ENCODE results near the gene PEX10.

The PEX10 gene

DNA sequence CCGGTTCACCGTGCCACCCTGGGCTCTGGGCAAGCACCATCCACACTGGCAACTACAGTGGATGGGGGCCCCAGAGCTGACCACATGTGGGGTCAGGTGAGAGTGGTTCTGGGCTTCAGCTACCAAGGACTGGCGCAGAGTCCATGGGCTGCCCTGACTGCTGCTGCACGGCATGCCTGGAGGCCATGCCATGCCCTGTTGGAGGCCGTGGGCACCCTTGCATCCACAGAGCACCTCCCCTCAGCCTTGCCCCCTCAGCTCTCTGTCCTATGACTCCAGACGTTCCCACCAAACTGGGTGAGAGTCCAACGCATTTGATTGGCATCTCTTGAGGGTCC, 36.5 kb downstream of the PEX10 start:
- H3K4me3 ChIP-seq (ENCODE audit: low read depth in 1 of 2, low read length in 1 of 2): no peak overlapping the region
- H3K9me3 ChIP-seq: no peaks in the 10 kb centered on the region
- no peaks in the 10 kb centered on the region for H3K27me3 ChIP-seq
- no peaks in the 10 kb centered on the region for H3K4me1 ChIP-seq (ENCODE audit: control insufficient read depth in 1 of 2, insufficient read depth in 1 of 2, low read depth in 1 of 2, low read length in 1 of 2)
- no peak overlapping the region for H3K27ac ChIP-seq
- H3K36me3 ChIP-seq: no peaks in the 10 kb centered on the region
- TF ChIP-seq CTCF (IDR thresholded peaks at IDR 0.05): no peak

DNA sequence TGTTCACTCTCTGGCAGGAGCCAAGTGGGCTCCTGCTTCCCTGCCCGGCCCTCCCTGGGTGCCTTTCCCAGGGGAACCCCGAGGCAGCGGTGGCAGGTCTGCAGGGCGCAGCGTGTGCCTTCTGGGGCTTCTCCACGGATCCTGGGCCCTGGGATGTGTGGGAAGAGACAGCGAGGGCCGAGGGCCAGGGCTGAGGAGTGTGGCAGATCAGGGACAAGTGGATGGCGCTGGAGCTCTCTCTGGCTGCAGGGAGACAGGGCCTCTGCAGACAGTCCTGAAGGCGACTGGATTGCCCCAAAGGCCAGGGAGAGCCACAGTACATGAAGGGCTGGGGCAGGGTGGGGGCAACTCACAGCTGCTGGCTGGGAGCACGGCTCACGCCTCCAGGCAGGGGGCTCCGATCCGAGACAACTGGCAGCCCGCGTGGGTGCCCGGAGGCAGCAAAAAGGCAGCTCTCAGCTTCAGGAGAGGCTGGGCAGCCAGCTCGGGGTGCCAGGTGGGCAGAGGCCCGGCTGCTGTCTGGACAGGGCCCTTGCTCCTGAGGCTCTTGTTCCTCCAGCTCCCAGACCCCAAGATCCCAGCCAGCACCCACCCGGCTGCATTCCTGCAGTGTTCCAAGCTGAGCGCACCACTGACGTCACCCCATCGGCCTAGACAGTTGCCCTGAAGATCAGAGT, 37.0 kb downstream of the PEX10 start:
- no peaks in the 10 kb centered on the region for H3K27me3 ChIP-seq
- no peak overlapping the region for H3K4me3 ChIP-seq (ENCODE audit: low read depth in 1 of 2, low read length in 1 of 2)
- H3K9me3 ChIP-seq: no peaks in the 10 kb centered on the region
- no peaks in the 10 kb centered on the region for H3K4me1 ChIP-seq (ENCODE audit: control insufficient read depth in 1 of 2, insufficient read depth in 1 of 2, low read depth in 1 of 2, low read length in 1 of 2)
- no peak for TF ChIP-seq CTCF (IDR thresholded peaks at IDR 0.05)
- H3K27ac ChIP-seq: no peak overlapping the region
- no peaks in the 10 kb centered on the region for H3K36me3 ChIP-seq

- Histone ChIP-seq H3K27ac (no peak overlapping the region), H3K4me1 (ENCODE audit: control insufficient read depth in 1 of 2, insufficient read depth in 1 of 2, low read depth in 1 of 2, low read length in 1 of 2) (no peaks in the 10 kb centered on the region), H3K9me3 (no peaks in the 10 kb centered on the region), H3K36me3 (no peaks in the 10 kb centered on the region), H3K27me3 (no peaks in the 10 kb centered on the region), H3K4me3 (ENCODE audit: low read depth in 1 of 2, low read length in 1 of 2) (no peak overlapping the region)
- TF ChIP-seq CTCF (IDR thresholded peaks at IDR 0.05): no peak
These were observed 37.9 kb downstream of the PEX10 start for GRCh38 chr1:2374252-2375155.

DNA sequence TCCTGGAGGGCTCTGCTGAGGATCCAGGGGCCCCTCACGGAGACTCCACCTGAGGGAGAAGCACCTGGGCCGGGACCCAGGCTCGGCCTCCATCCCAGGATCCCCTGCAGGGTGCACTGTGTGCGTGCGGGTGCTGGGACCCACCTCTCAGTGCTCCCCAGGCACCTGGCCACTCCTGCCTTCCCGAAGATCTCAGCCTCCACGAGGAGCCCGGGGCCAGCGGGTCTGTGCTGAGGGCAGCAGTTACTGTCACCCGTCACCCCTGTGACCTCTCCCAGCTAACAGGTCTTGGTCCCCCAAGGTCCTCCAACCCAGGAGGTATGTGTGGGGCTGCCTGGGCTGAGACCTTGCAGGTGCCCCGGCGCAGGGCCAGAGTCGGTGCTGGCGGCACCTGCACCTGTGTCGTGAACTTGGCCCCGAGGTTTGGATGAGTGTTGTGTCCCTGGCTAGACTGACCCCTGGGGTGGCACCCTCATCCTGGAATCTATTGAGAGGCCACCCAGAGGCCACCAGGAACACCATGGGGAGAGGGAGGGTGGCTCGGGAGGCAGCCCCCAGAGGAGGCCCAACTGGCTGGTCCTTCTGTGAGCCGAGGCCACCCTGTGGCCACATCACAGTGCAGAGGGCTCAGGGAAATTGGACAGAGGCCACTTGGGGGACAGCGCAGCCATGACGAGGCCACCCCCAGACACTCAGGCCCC, 38.7 kb downstream of the PEX10 start:
- H3K36me3 ChIP-seq: no peaks in the 10 kb centered on the region
- no peak for TF ChIP-seq CTCF (IDR thresholded peaks at IDR 0.05)
- no peaks in the 10 kb centered on the region for H3K4me1 ChIP-seq (ENCODE audit: control insufficient read depth in 1 of 2, insufficient read depth in 1 of 2, low read depth in 1 of 2, low read length in 1 of 2)
- no peaks in the 10 kb centered on the region for H3K27me3 ChIP-seq
- H3K9me3 ChIP-seq: no peaks in the 10 kb centered on the region
- H3K4me3 ChIP-seq (ENCODE audit: low read depth in 1 of 2, low read length in 1 of 2): no peak overlapping the region
- H3K27ac ChIP-seq: no peak overlapping the region

DNA sequence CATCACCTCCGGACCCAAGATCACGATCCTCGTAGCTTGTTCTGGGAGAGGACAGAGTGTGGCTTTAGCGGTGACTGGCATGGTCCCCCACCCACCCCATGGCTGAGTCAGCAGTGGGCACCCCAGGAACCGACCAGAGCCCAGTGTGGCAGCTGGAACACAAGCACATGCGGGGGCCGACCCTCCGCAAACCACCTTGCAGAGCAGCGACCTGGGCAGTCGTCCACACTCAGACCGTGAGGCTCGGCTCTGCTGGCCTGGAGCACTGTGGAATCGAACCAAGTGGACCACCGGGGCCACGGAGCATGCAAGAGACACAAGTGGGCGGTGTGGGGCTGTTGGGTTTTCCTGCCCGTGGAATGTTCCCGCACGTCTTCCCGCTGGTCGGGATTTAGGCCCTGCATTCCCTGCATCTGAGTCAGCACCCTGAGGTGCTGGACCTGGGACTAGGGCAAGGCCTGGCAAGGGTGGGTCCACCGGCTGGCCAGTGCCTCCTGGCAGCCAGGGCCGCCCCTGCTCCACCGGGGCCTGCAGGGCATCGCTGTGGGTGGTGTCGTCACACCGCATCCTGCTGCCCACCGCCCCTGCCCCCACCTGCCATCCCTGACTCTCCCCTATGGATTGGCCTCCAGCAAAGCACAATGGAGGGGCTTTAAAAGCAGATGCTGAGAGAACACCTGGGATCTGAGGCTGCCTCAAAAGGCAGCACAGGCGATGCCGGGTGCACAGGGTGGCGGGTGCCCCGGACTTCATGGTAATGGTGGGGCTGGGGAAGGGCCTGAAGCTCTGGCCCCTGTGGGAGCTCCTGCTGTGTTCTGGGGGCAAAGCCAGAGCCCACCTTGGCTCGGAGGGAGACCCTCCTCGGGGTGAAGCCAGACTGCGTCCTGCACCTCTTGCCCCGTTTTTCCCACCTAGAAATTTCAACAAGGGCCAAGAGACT, 39.5 kb downstream of the PEX10 start:
- no peak for TF ChIP-seq CTCF (IDR thresholded peaks at IDR 0.05)
- Histone ChIP-seq H3K4me1 (ENCODE audit: control insufficient read depth in 1 of 2, insufficient read depth in 1 of 2, low read depth in 1 of 2, low read length in 1 of 2) (no peaks in the 10 kb centered on the region), H3K4me3 (ENCODE audit: low read depth in 1 of 2, low read length in 1 of 2) (no peak overlapping the region)

More for the DNA sequence above, 39.5 kb downstream of the PEX10 start:
- no peaks in the 10 kb centered on the region for H3K27me3 ChIP-seq
- no peak overlapping the region for H3K27ac ChIP-seq
- no peaks in the 10 kb centered on the region for H3K36me3 ChIP-seq
- no peaks in the 10 kb centered on the region for H3K9me3 ChIP-seq

All from neutrophil (primary cell).